K562 (cell line): ENCODE data around the gene CTPS1. TPM values are rescaled to one million over a fixed set of nuclear protein-coding genes. Genes with fewer than 3 reads are reported as not detected.

ENCODE experiments used
- ARID1B ChIP-seq: fragments of 450-650 bp; IDR thresholded peaks from 2 replicates; pipeline ENCODE4 v1.6.1; 2016; ENCODE audit warnings: antibody characterized with exemption, mild to moderate bottlenecking, inconsistent platforms
- BACH1 ChIP-seq: fragments of 200-800 bp; sonication (Bioruptor generic); IDR thresholded peaks from 2 replicates; pipeline ENCODE4 v1.6.1; 2016; ENCODE audit warnings: missing genetic modification characterization, missing compliant biosample characterization
- CEBPG ChIP-seq, 3 experiments: fragments of 200-800 bp in 1 of 3; sonication (Bioruptor generic) in 1 of 3; sonication (generic) in 1 of 3; formaldehyde crosslinking in 1 of 3; IDR thresholded peaks in 2 of 3; conservative IDR thresholded peaks in 1 of 3; 2 replicates each; pipeline versions ENCODE4 v1.6.1 to v1.8.0; 2016 to 2022; ENCODE audit warnings: missing compliant biosample characterization in 2 of 3, missing genetic modification characterization in 2 of 3, mild to moderate bottlenecking in 1 of 3, missing genetic modification reagents in 1 of 3
- ETV1 ChIP-seq: fragments of 450-650 bp; conservative IDR thresholded peaks from 2 replicates; pipeline ENCODE4 v1.6.1; 2016; ENCODE audit warnings: missing genetic modification characterization, control low read depth, low read depth, missing compliant biosample characterization
- FUS ChIP-seq: fragments of 200-400 bp; formaldehyde crosslinking; optimal IDR thresholded peaks from 2 replicates; pipeline ENCODE3; 2017; ENCODE audit warnings: low read depth, low read length
- HMG20A ChIP-seq: fragments of 450-650 bp; formaldehyde crosslinking; conservative IDR thresholded peaks from 2 replicates; pipeline ENCODE4 v1.4.0; 2020; ENCODE audit warnings: mild to moderate bottlenecking, mixed read lengths
- L3MBTL2 ChIP-seq: fragments of 450-650 bp; IDR thresholded peaks from 2 replicates; pipeline ENCODE4 v1.6.1; 2016; ENCODE audit warnings: mild to moderate bottlenecking, moderate library complexity
- PHB2 ChIP-seq: fragments of 450-650 bp; IDR thresholded peaks from 2 replicates; pipeline ENCODE4 v1.6.1; 2017; ENCODE audit warnings: low read depth
- RAD21 ChIP-seq, 2 experiments: fragments of 250-450 bp in 1 of 2; fragments of 450-650 bp in 1 of 2; sonication (Bioruptor Pico) in 1 of 2; formaldehyde crosslinking in 1 of 2; IDR thresholded peaks in 1 of 2; conservative IDR thresholded peaks in 1 of 2; 2 replicates each; pipeline versions ENCODE4 v1.4.0 to v1.8.0; 2020 to 2022; ENCODE audit warnings: mild to moderate bottlenecking in 2 of 2, moderate library complexity in 1 of 2
- RUNX1 ChIP-seq: sonication (generic); IDR thresholded peaks from 2 replicates; pipeline ENCODE4 v1.6.1; 2016; ENCODE audit warnings: antibody characterized with exemption, low read depth
- TAF7 ChIP-seq: fragments of 450-650 bp; IDR thresholded peaks from 2 replicates; pipeline ENCODE4 v1.6.1; 2016; ENCODE audit warnings: missing genetic modification characterization, missing compliant biosample characterization
- ZC3H8 ChIP-seq: fragments of 450-650 bp; IDR thresholded peaks from 2 replicates; pipeline ENCODE4 v1.6.1; 2017
- ZNF324 ChIP-seq: fragments of 250-450 bp; sonication (Bioruptor Pico); IDR thresholded peaks from 2 replicates; pipeline ENCODE4 v1.4.0; 2020; ENCODE audit warnings: mild to moderate bottlenecking
- ZNF445 ChIP-seq: fragments of 250-450 bp; sonication (Bioruptor Pico); IDR thresholded peaks from 2 replicates; pipeline ENCODE4 v1.4.0; 2020; ENCODE audit warnings: low read depth, mild to moderate bottlenecking, moderate library complexity
- ZNF644 ChIP-seq: fragments of 200-800 bp; sonication (Bioruptor generic); IDR thresholded peaks from 2 replicates; pipeline ENCODE4 v1.6.1; 2016; ENCODE audit warnings: low read depth, missing genetic modification characterization, missing compliant biosample characterization
- ZNF76 ChIP-seq: fragments of 250-450 bp; sonication (Bioruptor Pico); IDR thresholded peaks from 2 replicates; pipeline ENCODE4 v1.4.0; 2020; ENCODE audit warnings: mild to moderate bottlenecking, moderate library complexity, borderline replicate concordance
- ZNF830 ChIP-seq: fragments of 250-450 bp; sonication (Bioruptor Pico); IDR thresholded peaks from 2 replicates; pipeline ENCODE4 v1.5.0; 2021; ENCODE audit warnings: mild to moderate bottlenecking
- polyA plus RNA-seq, 8 experiments: library from polyadenylated mRNA; depleted of rRNA in 4 of 8; stranded (reverse) in 5 of 8; unstranded in 3 of 8; fragments of >200 nt; fragmentation: Nextera tagmentation in 2 of 8; fragmentation: Illumina TruSeq in 1 of 8; extraction: Ambion mirVana in 2 of 8; extraction: Trizol in 1 of 8; gene quantifications; 2 replicates each; pipeline versions ENCODE4 v1.2.1 to v1.2.3, GENCODE V29; 2011 to 2014; ENCODE audit warnings: inconsistent platforms in 1 of 8, missing spikeins in 1 of 8
- total RNA-seq, 7 experiments: library from RNA; depleted of rRNA in 6 of 7; stranded (reverse); fragments of >200 nt in 6 of 7; fragmentation: Illumina TruSeq in 2 of 7; extraction: Trizol in 2 of 7; gene quantifications; 2 replicates each; pipeline versions ENCODE4 v1.2.1 to v1.2.3, GENCODE V29; 2011 to 2021; ENCODE audit warnings: low replicate concordance in 1 of 7
- TF ChIP-seq, protein P1 (sequence below): fragments of 450-650 bp; formaldehyde crosslinking; IDR thresholded peaks from 2 replicates; pipeline ENCODE4 v1.4.0; 2020; ENCODE audit warnings: mild to moderate bottlenecking, moderate library complexity
- TF ChIP-seq, protein P2 (sequence below): sonication (generic); formaldehyde crosslinking; IDR thresholded peaks from 2 replicates; pipeline ENCODE4 v1.4.0; 2020; ENCODE audit warnings: mild to moderate bottlenecking, missing genetic modification reagents
- TF ChIP-seq, protein P3 (sequence below): fragments of 450-650 bp; IDR thresholded peaks from 2 replicates; pipeline ENCODE4 v1.7.1; 2018; ENCODE audit warnings: mild to moderate bottlenecking, low read depth; ENCODE audit not compliant: partially characterized antibody
- TF ChIP-seq, protein P4 (sequence below): fragments of 450-650 bp; conservative IDR thresholded peaks from 2 replicates; pipeline ENCODE4 v1.6.1; 2016; ENCODE audit warnings: missing genetic modification characterization, low read depth, mild to moderate bottlenecking, missing compliant biosample characterization, moderate library complexity

CTPS1 gene
- total and polyA plus RNA-seq, 9 of the 15 experiments (the other 6 are each of a cell fraction or from before 2014, with no cell fraction given) = 44.4 to 164 (median 87.7) TPM

DNA sequence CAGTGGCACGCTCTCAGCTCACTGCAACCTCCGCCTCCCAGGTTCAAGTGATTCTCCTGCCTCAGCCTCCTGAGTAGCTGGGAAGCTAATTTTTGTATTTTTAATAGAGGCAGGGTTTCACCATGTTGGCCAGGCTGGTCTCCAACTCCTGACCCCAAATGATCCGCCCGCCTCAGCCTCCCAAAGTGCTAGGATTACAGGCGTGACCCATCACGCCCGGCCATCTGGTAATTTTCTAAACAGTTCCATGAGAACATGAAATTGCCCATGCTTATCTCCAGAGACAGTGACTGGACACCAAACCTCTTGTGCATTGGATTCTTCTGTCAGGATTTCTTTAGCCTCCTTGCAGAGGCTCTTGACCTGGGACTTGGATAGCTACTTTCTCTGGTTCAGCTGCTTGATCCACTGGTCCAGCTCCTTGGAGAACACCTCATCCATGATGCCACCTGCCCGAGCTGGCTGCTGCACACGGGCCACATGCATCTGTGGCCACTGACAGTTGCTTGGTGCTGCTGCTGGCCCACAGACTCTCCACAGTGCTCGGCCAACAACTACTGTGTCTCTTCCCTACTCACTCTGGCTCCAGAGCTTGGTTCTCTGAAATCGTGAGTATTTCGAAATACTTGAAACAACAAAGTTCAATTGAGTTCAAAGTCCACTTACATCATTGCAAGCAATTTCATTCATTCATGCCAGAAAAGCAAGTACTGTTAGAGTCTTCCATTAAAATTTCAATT, 40.0 kb upstream of the CTPS1 start (continued):
- TF ChIP-seq, protein P1, sequence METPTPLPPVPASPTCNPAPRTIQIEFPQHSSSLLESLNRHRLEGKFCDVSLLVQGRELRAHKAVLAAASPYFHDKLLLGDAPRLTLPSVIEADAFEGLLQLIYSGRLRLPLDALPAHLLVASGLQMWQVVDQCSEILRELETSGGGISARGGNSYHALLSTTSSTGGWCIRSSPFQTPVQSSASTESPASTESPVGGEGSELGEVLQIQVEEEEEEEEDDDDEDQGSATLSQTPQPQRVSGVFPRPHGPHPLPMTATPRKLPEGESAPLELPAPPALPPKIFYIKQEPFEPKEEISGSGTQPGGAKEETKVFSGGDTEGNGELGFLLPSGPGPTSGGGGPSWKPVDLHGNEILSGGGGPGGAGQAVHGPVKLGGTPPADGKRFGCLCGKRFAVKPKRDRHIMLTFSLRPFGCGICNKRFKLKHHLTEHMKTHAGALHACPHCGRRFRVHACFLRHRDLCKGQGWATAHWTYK = 0 out of 2 replicates have a peak, but pooled peaks have one; percentile 24
- no peak for TF ChIP-seq ZNF644 (tag)
- TF ChIP-seq, protein P2, sequence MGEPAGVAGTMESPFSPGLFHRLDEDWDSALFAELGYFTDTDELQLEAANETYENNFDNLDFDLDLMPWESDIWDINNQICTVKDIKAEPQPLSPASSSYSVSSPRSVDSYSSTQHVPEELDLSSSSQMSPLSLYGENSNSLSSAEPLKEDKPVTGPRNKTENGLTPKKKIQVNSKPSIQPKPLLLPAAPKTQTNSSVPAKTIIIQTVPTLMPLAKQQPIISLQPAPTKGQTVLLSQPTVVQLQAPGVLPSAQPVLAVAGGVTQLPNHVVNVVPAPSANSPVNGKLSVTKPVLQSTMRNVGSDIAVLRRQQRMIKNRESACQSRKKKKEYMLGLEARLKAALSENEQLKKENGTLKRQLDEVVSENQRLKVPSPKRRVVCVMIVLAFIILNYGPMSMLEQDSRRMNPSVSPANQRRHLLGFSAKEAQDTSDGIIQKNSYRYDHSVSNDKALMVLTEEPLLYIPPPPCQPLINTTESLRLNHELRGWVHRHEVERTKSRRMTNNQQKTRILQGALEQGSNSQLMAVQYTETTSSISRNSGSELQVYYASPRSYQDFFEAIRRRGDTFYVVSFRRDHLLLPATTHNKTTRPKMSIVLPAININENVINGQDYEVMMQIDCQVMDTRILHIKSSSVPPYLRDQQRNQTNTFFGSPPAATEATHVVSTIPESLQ = no peak
- no peak; the same call in 1 of the 2 replicates for TF ChIP-seq ETV1 (tag)
- peak; percentile 98 for TF ChIP-seq ARID1B
- 0 out of 2 replicates have a peak, but pooled peaks have one; percentile 23 for TF ChIP-seq CEBPG (CRISPR knock-in tag; IDR thresholded peaks at IDR 0.05)
- TF ChIP-seq CEBPG (tag; conservative IDR thresholded peaks at IDR 0.05 in 1 of 2, IDR thresholded peaks at IDR 0.05 in 1 of 2) = peak; percentile 82 to 85
- no peak for TF ChIP-seq HMG20A (CRISPR knock-in tag)
- TF ChIP-seq ZC3H8 = no peak
- TF ChIP-seq, protein P3, sequence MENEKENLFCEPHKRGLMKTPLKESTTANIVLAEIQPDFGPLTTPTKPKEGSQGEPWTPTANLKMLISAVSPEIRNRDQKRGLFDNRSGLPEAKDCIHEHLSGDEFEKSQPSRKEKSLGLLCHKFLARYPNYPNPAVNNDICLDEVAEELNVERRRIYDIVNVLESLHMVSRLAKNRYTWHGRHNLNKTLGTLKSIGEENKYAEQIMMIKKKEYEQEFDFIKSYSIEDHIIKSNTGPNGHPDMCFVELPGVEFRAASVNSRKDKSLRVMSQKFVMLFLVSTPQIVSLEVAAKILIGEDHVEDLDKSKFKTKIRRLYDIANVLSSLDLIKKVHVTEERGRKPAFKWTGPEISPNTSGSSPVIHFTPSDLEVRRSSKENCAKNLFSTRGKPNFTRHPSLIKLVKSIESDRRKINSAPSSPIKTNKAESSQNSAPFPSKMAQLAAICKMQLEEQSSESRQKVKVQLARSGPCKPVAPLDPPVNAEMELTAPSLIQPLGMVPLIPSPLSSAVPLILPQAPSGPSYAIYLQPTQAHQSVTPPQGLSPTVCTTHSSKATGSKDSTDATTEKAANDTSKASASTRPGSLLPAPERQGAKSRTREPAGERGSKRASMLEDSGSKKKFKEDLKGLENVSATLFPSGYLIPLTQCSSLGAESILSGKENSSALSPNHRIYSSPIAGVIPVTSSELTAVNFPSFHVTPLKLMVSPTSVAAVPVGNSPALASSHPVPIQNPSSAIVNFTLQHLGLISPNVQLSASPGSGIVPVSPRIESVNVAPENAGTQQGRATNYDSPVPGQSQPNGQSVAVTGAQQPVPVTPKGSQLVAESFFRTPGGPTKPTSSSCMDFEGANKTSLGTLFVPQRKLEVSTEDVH = no peak
- TF ChIP-seq RAD21 (CRISPR knock-in tag; conservative IDR thresholded peaks at IDR 0.05 in 1 of 2, IDR thresholded peaks at IDR 0.05 in 1 of 2) = no peak
- TF ChIP-seq PHB2 = peak; percentile 80
- no peak for TF ChIP-seq ZNF445 (CRISPR knock-in tag)
- no peak for TF ChIP-seq RUNX1
- no peak for TF ChIP-seq FUS
- no peak for TF ChIP-seq ZNF76 (CRISPR knock-in tag)
- no peak for TF ChIP-seq TAF7 (tag)
- TF ChIP-seq L3MBTL2 = peak; percentile 57; the same call in 1 of the 2 replicates
- TF ChIP-seq BACH1 = no peak
- TF ChIP-seq ZNF324 (CRISPR knock-in tag) = no peak
- TF ChIP-seq ZNF830 = no peak
- TF ChIP-seq, protein P4, sequence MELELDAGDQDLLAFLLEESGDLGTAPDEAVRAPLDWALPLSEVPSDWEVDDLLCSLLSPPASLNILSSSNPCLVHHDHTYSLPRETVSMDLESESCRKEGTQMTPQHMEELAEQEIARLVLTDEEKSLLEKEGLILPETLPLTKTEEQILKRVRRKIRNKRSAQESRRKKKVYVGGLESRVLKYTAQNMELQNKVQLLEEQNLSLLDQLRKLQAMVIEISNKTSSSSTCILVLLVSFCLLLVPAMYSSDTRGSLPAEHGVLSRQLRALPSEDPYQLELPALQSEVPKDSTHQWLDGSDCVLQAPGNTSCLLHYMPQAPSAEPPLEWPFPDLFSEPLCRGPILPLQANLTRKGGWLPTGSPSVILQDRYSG (tag) = peak; percentile 25; the same call in 1 of the 2 replicates
